Activated T-cell treated with anti-CD3 and anti-CD28 coated beads, Interleukin-2, amount 50 U/mL, for 48 hours (primary cell): ENCODE measurements around the gene CDH12.
"Not testable (repeated sequence)": the region's sequence is repeated elsewhere in the genome, so short reads cannot be mapped to it uniquely, and the experiment has no call there.

Experiments
- DNase-seq, 2 experiments: peaks; one replicate each; pipeline ENCODE4 v3.0.0-alpha.2; 2020

The CDH12 gene

GRCh38 chr5:22109315-22109714 lies 743.8 kb downstream of the CDH12 start:
- no peak for DNase-seq

DNA sequence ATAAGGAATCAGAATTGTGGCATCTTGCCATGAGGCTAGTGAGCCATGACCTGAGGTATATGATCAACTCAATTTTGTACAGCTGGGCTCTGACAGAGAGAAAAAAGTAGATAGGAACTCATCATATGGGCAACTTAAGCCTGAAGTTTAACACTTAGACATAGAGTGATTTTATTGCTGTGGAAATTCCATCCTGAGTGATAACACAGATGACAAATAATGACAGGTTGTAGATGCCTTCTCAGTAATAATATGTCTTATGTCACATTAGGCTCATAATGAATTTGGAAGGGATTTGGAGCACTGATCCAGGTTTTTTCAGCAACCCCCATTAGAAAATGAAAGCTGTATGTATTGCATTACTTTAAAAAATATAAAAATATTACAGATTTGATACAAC lies 744.6 kb downstream of the CDH12 start:
- DNase-seq, result no peak

GRCh38 chr5:22102823-22103359 lies 750.3 kb downstream of the CDH12 start:
- no peak for DNase-seq

- no peak for DNase-seq
These were observed 764.6 kb downstream of the CDH12 start for GRCh38 chr5:22088517-22088916.

- DNase-seq, result no peak
These were observed 773.6 kb downstream of the CDH12 start for GRCh38 chr5:22079566-22079965.

DNA sequence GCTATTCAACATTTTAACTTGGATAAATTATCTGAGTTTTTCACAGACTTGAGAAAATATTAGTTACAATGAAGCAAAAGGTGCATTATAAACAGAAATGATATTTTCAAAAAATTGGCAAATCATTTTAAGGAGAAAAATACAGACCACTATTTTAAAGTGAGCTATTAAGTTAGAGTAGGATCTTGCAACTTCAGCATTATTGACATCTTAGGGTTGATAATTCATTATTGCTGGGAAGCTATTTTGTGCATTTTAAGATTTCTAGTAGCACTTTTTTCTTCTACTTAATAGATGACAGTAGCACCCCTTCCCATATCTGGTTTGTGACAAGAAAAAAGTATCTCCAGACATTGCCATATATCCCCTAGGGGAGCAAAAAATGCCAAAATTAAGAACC lies 774.1 kb downstream of the CDH12 start:
- DNase-seq, result no peak

DNA sequence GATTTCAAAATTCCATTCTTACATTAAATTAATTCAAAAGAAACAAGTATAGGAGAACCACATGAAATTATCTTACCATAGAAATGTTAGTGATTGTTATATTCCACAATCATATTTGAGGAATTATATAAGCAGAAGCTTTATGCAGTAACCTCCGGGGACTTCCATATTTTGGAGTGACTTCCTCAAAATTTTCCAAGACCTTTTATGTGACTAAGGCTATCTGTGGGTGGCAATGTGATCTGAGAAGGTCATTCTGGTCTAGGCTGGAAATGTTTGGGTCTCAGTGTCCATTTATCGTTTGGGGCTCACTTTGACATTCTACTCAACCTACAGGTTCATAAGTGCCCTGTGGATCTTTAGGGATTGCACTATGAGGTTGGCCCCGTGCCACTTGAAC lies 776.6 kb downstream of the CDH12 start:
- no peak for DNase-seq

DNA sequence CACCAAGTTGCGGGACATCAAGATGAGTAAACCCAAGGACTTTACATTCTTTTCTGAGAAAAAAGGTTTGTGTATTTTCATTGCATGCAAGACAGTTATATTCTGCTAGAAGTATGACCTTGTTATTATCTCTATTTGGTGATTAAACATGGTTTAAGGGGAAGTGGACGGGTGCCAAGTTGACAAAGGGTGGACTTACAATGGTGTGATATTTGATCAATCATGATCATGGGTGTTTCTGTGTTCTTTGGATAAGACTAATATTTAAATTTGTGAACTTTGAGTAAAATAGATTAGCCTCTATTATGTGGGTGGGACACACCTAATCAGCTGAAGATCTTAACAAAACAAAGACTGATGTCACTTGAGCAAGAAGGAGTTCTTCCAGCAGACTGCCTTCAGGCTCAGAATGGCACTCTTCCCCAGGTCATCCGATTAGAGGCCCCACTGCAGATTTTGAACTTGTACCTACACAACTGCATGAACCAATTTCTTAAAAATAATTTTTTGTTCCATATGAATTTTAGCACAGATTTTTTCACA lies 782.9 kb downstream of the CDH12 start:
- no peak for DNase-seq

GRCh38 chr5:22063717-22064116 lies 789.4 kb downstream of the CDH12 start:
- no peak for DNase-seq

DNA sequence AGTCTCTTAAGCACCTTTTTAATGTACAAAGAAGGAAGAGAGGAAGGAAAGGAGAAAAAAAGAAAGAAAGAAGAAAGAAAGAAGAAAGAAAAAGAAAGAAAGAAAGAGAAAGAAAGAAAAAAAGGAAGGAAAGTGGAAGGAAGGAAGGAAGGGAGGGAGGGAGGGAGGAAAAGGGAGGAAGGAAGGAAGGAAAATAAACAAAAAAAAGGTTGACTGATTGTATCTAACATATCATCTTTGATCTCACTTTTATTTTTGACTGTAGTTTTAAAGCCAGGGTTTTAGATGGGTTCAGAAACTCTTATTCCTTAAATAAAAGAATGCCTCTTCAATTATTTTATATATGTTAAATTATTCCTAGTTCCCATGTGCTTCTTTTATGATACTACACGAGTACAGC lies 794.5 kb downstream of the CDH12 start:
- DNase-seq, result no peak

DNA sequence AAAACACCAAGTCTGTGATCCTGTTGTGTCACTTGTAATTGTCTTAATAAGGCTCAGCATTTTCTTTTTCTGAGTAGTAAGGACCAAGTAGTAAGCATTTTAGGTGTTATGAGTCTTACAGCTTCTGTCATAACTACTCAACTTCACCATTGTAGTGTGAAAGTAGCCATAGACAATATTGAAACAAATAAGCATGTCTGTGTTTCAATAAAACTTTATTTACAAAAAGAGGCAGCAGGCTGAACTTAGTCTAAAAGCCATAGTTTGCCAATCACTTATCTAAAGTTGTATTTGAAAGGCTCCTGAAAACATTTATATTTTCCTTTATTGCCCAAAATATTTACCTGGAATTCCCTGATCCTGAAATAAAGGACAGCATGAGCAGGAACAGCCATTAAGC lies 796.1 kb downstream of the CDH12 start:
- DNase-seq, result no peak

DNA sequence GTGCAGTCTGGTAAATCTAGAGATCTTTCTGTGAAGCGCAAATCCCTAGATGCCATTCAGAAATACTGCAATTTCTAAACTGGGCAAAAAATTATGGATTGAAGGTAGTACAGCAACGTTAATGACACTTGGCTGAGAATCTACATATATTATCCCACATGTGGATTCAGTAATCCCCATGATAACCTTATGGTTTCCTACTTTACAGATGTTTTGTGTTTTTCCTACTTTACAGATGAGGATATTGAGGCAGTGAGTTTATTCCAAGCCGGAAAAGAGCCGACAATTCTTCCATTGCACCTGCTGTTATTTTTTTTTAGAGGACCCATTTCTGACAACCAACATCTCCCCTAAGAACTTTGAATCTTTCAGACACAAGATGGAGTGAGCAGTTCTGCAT lies 796.5 kb downstream of the CDH12 start:
- no peak for DNase-seq

GRCh38 chr5:22053195-22053594 lies 799.9 kb downstream of the CDH12 start:
- DNase-seq, result no peak

- DNase-seq, result no peak
These were observed 801.3 kb downstream of the CDH12 start for GRCh38 chr5:22051881-22052280.

DNA sequence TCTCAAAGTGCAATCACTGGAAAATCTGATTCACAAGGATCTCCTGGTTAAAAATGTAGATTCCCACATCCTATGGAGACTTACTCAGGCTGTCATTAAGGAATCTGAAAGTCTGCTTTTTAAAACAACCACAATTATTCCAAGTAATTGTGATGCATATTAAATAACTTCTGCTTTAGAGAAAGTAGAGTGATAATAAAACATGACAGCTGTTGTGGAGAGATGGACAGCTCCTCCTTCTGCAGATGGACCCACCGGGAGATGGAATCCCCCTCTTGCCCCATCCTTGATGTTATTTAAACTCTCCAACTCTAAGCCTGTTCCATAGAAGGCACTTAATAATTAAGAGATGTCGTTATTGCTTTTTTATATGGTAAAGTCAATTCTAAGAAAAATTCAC lies 802.2 kb downstream of the CDH12 start:
- DNase-seq, result no peak

GRCh38 chr5:22044229-22044628 lies 808.9 kb downstream of the CDH12 start:
- no peak for DNase-seq

GRCh38 chr5:22036061-22036460 lies 817.1 kb downstream of the CDH12 start:
- DNase-seq, result no peak

DNA sequence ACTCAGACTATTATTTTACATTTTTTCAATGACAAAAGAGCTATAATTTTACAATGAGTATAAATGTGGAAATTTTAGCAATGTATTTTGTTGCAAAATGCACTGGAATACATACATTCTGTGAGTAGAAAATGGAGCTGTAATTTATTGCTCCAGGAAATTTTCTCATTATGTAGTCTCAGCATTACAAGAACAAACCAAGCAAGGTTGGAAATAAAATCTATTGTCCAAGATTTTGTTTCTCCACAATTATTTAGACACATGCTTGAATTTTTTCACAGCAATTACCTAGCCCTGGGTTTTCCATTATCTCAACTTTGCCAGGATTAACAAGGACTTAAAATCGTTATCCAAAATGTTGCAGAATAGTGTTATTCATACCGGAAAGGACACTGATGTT lies 820.1 kb downstream of the CDH12 start:
- DNase-seq, result no peak

- DNase-seq, result no peak
These were observed 829.4 kb downstream of the CDH12 start for GRCh38 chr5:22023784-22024183.

GRCh38 chr5:22012893-22013292 lies 840.3 kb downstream of the CDH12 start:
- DNase-seq, result not testable (repeated sequence)

DNA sequence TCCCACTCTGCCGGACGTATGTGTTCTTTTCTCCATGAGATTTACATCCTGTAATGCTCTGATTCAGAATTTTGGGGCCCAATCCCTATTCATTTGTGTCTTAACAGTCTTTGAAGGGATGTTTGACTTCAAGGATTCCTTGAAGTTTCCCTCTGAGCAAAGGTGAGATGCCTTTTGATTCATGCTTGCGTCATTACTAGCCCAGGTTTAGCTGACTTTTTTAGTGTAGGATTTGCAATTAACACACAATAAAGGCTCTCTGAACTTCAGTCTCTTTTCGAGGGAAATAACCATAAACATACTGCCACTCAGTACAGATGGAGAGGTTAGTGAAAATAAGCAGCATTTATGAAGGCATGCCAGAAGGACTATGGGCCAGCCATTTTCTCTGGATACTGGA lies 842.3 kb downstream of the CDH12 start:
- DNase-seq, result not testable (repeated sequence)

GRCh38 chr5:22001097-22001496 lies 852.0 kb downstream of the CDH12 start:
- DNase-seq, result not testable (repeated sequence)

DNA sequence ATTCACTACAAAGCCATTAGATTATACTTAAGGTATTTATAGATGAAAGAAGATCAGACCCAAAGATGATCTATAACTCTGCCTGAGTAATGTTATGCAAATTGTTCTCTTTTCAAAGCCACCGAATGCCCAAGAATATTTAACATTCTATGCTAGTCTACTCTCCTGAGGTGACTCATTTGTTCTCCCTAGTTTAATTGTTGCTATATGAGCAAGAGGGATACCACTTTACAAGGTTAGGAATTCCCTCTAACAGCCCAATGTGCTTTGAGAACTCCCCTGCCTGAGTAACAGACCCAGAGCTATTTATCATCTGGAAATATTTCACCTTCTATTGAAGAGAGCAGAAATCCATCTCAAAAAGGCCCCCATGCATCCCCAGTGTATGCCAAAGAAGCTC lies 867.3 kb downstream of the CDH12 start:
- DNase-seq, result not testable (repeated sequence)

DNA sequence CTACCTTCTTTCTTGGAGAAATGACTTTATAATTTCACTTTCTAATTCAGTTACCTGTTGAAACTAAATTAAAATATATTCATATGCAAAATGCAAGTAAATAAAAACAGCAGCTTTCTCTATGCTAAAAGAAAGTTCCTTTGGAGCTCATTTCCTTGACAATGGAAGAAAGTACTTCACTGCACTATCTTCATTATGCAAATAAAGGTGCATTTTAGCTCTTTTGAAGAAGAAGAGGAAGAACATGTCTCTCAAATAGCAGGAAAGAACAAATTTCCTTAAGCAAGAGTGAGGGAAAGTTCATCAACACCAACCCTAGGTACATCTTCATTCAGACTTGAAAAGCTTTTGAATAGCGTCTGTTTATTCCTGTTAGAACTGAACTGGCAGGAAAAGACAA lies 901.6 kb downstream of the CDH12 start:
- DNase-seq, result not testable (repeated sequence)

GRCh38 chr5:21931116-21931515 lies 922.0 kb downstream of the CDH12 start:
- DNase-seq, result no peak
